Measurements from ENCODE around the gene WNT1. TPM values are rescaled to one million over a fixed set of nuclear protein-coding genes. Genes with fewer than 3 reads are reported as not detected.

WNT1 gene
- total RNA-seq, 1 experiment from 2014 or later = not detected

DNA sequence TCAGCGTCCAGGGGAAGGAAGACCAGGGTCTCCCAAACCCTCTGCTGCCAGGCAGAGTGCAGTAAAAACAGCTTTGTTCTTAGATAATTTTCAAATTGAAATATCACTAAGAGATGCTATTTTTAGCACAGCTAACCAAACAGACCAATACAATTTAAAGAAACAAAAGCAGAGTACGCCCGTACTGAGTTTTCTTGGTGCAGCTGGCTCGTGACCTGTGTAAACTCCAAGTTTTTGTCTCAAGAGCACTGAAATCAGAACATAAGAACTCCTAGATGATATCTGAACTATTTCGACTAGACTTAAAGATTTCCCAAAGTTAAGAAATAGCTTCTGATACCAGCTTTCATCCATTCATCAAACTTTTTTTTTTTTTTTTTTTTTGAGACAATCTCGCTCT is 31.2 kb upstream of the WNT1 start:
- BruUV-seq (replicated peaks) = no TSS peak
- Mint-ChIP-seq H3K4me3 (ENCODE audit: low read depth, unreplicated experiment) (no peak overlapping the region), H3K4me1 (ENCODE audit: low read depth, unreplicated experiment) (no peaks in the 10 kb centered on the region), H3K9me3 (ENCODE audit: low read depth, unreplicated experiment) (no peaks in the 10 kb centered on the region), H3K27me3 (ENCODE audit: unreplicated experiment) (no peaks in the 10 kb centered on the region), H3K27ac (ENCODE audit: unreplicated experiment) (no peak overlapping the region), H3K36me3 (ENCODE audit: insufficient read depth, unreplicated experiment) (peaks cover 14% of the 10 kb centered on the region)
- CTCF ChIA-PET = interaction anchor here (0.6 to 0.7 kb wide), 3 partner anchors 39 to 95 kb away, joined by 4 to 10 read pairs (median 7); partner anchors contain the start of gene DDX23
- intact Hi-C loops (cut with micrococcal nuclease; ENCODE audit: unreplicated experiment) = no loop called here
- no peak for DNase-seq
- no peak for TF ChIP-seq CTCF (IDR thresholded peaks at IDR 0.05; ENCODE audit: unreplicated experiment)

DNA sequence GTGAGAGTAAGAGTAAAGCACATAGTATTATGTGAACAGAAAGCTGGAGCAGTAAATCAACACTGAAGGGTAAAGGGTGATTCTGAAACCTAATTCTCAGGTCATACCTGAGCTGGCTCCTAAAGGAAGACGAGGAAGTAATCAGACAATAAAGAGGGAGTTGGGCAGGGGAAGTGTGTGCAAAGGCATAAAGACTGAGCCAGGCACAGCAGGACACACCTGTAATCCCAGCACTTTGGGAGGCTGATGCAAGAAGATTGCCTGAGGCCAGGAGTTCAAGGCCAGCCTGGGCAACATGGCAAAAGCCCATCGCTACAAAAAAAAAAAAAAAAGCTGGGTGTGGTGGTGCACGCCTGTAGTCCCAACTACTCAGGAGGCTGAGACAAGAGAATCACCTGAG is 30.4 kb upstream of the WNT1 start:
- intact Hi-C loops (cut with micrococcal nuclease; ENCODE audit: unreplicated experiment) = no loop called here
- Mint-ChIP-seq H3K4me3 (ENCODE audit: low read depth, unreplicated experiment) (no peak overlapping the region), H3K9me3 (ENCODE audit: low read depth, unreplicated experiment) (no peaks in the 10 kb centered on the region), H3K27me3 (ENCODE audit: unreplicated experiment) (no peaks in the 10 kb centered on the region), H3K36me3 (ENCODE audit: insufficient read depth, unreplicated experiment) (peaks cover 16% of the 10 kb centered on the region), H3K27ac (ENCODE audit: unreplicated experiment) (no peak overlapping the region), H3K4me1 (ENCODE audit: low read depth, unreplicated experiment) (no peaks in the 10 kb centered on the region)
- no peak for TF ChIP-seq CTCF (IDR thresholded peaks at IDR 0.05; ENCODE audit: unreplicated experiment)
- no peak for DNase-seq
- no TSS peak for BruUV-seq (replicated peaks)
- CTCF ChIA-PET = interaction anchor here (0.6 kb wide), 1 partner anchor 96 kb away, joined by 7 read pairs; the partner anchor contains the start of gene DDX23

DNA sequence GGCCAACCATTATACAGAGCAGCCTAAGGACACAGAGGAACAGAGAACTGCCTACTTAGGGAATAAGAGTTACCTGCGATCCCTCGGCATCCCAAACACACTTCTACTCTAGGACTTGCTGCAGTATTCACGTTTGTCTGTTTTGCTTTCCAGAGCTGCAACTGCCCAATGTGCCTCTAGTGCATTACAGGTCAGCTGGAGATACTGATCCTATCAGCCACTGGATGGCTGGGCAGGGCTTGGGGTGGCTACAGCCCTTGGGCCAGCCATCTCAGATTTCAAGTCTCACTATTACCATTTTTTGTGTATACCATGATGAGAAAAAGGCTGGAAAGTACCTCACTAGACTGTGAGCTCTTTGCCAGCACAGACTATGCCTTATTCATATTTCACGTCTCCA is 25.4 kb upstream of the WNT1 start:
- no peak overlapping the region for H3K27ac Mint-ChIP-seq (ENCODE audit: unreplicated experiment)
- no peaks in the 10 kb centered on the region for H3K9me3 Mint-ChIP-seq (ENCODE audit: low read depth, unreplicated experiment)
- no TSS peak for BruUV-seq (replicated peaks)
- TF ChIP-seq CTCF (IDR thresholded peaks at IDR 0.05; ENCODE audit: unreplicated experiment) = no peak
- intact Hi-C loops (cut with micrococcal nuclease; ENCODE audit: unreplicated experiment) = no loop called here
- CTCF ChIA-PET = interaction anchor here (1.2 kb wide), 1 partner anchor 62 kb away, joined by 3 read pairs; no protein-coding TSS in a partner anchor
- H3K4me3 Mint-ChIP-seq (ENCODE audit: low read depth, unreplicated experiment) = no peak overlapping the region
- H3K4me1 Mint-ChIP-seq (ENCODE audit: low read depth, unreplicated experiment) = no peaks in the 10 kb centered on the region
- peaks cover 33% of the 10 kb centered on the region for H3K36me3 Mint-ChIP-seq (ENCODE audit: insufficient read depth, unreplicated experiment)
- no peaks in the 10 kb centered on the region for H3K27me3 Mint-ChIP-seq (ENCODE audit: unreplicated experiment)
- DNase-seq = no peak

DNA sequence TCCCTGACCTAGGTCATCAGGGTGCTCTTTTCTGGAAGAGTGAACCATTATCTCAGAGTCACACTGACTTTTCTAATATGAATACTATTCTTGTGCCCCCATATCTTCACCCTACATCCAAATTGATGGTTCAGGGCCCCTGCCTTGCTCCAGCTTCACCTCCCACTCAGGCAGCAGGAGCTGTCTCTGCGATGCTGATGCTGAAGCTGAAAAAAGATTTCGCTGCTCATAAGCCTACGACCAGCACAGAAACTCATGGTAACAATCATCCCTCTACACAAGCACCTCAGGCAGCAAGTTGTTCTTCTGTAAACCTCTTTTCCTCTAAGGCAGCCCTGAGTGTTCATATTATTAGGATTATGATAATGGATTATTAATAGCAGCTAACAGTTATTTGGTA is 24.1 kb upstream of the WNT1 start:
- Mint-ChIP-seq H3K4me1 (ENCODE audit: low read depth, unreplicated experiment) (no peaks in the 10 kb centered on the region), H3K36me3 (ENCODE audit: insufficient read depth, unreplicated experiment) (peaks cover 32% of the 10 kb centered on the region), H3K4me3 (ENCODE audit: low read depth, unreplicated experiment) (no peak overlapping the region), H3K9me3 (ENCODE audit: low read depth, unreplicated experiment) (no peaks in the 10 kb centered on the region), H3K27me3 (ENCODE audit: unreplicated experiment) (no peaks in the 10 kb centered on the region), H3K27ac (ENCODE audit: unreplicated experiment) (no peak overlapping the region)
- CTCF ChIA-PET = interaction anchor here (0.6 kb wide), 1 partner anchor 557 kb away, joined by 3 read pairs; no protein-coding TSS in a partner anchor
- DNase-seq = no peak
- no TSS peak for BruUV-seq (replicated peaks)
- no peak for TF ChIP-seq CTCF (IDR thresholded peaks at IDR 0.05; ENCODE audit: unreplicated experiment)
- intact Hi-C loops (cut with micrococcal nuclease; ENCODE audit: unreplicated experiment) = no loop called here

All from Calu3 (cell line).